A172 (cell line): ENCODE results near the gene NOXA1. TPM values are rescaled to one million over a fixed set of nuclear protein-coding genes. Genes with fewer than 3 reads are reported as not detected.
"Not testable (repeated sequence)": the region's sequence is repeated elsewhere in the genome, so short reads cannot be mapped to it uniquely, and the experiment has no call there.

Experiments
- DNase-seq: peaks from one replicate; pipeline ENCODE4 v3.0.0-alpha.2; 2015; ENCODE audit warnings: low spot score
- total RNA-seq: library from RNA; depleted of rRNA; stranded (reverse); fragments of >200 nt; shearing (Covaris generic); gene quantifications from 2 replicates; pipeline ENCODE4 v1.2.3, GENCODE V29; 2014; rRNA removed

Gene NOXA1
- 1.7 and 3.3 TPM in 2 replicates for total RNA-seq

DNA sequence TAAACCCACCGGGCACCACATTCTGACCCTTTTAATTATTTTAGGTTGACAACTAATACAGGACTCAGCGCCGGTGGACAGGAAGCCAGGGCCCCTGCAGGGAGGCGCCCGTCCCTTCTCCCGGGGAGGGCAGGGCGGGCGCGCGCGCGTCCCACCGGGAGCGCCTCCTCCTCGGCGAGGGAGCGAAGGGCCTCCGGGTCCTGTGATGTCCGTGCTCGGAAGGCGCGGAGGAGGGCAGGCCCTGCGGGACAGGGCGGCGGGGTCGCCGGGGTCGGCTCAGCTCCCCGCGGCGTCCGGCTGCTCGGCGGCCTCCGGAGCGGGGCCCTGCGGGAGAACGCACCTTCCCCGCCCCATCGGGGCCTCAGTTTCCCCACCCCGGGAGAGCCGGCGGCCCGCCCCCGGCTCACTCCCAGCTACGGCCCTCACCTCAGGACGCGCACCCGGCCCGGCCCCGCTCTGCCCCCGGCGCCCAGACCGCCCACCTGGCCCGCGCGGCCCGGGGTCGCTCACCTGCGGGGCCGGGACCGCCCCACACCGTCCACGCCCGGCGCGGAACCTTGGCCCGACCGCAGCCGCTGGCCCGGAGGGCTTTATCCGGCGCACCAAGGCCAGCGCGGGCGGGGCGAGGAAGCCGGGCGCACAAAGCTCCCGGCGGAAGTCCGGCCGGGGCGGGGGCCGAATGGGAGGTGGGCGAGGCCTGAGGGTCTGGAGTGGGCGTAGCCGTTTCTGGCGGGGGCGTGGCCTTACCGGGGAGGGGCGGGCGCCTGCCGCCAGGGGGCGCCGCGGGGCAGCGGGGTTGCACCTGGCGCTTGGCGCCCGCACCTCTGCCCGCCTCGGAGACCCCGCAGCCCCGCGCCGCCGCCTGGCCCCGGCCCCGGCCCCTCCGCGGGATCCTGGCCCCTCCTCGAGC, at the start of gene NOXA1, which contains the start of gene EXD3:
Gene NOXA1 (plus strand): TSS at position 790 of the 910 bp plus-strand sequence. CDS start 137 bp downstream, outside the sequence.
Gene EXD3 (minus strand): TSS at position 559 of the 910 bp plus-strand sequence. CDS start 27,805 bp downstream, outside the sequence.
- peak; percentile 79 for DNase-seq

DNA sequence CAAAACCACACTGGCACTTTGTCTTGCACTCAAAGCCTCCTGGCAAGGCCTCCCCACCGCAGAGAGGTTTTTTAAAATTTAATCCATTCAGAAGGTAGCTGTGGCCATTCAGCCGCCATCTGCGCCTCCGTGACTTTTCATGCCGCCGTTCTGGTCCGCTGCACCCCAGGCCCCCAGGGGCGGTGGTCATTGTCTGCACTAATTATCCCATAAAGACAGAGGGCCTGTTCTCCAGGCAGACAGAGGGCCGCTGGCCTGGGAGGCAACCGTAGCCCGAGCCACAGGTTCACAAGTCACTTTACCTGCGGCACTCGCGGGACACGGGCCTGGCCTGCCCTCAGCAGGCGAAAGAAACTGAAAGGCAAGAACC, 49.6 kb upstream of the NOXA1 start:
- no peak for DNase-seq

- no peak for DNase-seq
Measured at GRCh38 chr9:137374131-137374845, 48.9 kb upstream of the NOXA1 start.

GRCh38 chr9:137375321-137376058, 47.7 kb upstream of the NOXA1 start:
- no peak for DNase-seq

GRCh38 chr9:137376386-137376785, 46.8 kb upstream of the NOXA1 start:
- no peak for DNase-seq

- DNase-seq, result not testable (repeated sequence)
Measured at GRCh38 chr9:137378688-137379410, 44.3 kb upstream of the NOXA1 start.

GRCh38 chr9:137379761-137380161, 43.4 kb upstream of the NOXA1 start:
- no peak for DNase-seq

- DNase-seq, result no peak
Measured at GRCh38 chr9:137380171-137380570, 43.0 kb upstream of the NOXA1 start.

DNA sequence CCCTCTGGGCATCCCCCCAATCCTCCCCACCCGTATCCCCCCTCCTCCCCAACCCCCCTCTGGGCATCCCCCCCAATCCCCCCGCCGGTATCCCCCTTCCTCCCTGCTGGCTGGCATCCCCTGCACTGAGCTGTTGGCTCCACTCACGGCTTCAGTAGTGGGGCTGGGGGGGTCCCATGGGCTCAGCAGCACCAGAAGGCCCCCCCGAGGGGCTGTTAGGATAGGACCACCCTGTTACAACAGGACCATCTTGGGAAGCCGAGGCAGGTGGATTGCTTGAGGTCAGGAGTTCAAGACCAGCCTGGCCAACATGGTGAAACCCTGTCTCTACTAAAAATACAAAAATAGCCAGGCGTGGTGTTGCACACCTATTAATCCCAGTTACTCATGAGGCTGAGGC, 42.6 kb upstream of the NOXA1 start:
- no peak for DNase-seq

DNA sequence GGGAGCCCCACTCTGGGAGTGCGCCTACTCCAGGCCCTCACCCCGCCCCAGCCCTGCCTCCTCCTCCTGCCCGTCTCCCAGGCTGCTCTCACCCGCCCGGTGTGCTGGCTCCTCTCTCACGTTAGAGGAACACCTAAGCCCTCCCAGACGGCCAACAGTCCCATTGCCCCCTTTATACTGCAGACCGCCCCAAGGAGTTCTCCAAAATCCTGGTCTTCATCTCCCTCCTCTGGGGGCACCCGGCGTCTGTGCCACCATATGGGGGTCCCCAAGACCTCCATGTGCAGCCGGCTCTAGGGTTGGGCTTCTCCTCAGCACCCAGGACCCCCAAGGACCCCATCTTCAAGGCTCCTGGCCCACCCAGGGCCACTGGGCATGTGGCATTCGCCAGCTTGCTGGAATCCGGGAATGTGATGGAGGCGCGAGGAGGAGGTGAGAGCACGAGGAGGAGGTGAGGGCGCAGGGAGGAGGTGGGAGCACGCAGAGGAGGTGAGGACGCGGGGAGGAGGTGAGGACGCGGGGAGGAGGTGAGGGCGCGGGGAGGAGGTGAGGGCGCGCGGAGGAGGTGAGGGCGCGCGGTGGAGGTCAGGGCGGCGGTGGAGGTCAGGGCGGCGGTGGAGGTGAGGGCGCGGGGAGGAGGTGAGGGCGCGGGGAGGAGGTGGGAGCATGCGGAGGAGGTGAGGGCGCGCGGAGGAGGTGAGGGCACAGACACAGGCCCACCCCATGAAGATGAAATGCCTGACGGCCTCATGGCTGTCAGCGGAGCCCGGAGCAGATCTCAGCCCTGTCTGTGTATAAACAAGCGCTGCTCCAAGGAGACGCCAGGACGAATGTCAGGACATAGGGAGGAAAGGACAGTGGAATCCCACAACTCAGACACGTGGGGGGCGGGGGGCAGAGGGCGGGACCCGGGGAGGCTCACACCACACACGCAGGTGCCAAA, 41.4 kb upstream of the NOXA1 start:
- no peak for DNase-seq

- DNase-seq, result no peak
Measured at GRCh38 chr9:137382444-137383080, 40.6 kb upstream of the NOXA1 start.

GRCh38 chr9:137383081-137383783, 40.0 kb upstream of the NOXA1 start:
- DNase-seq, result no peak

DNA sequence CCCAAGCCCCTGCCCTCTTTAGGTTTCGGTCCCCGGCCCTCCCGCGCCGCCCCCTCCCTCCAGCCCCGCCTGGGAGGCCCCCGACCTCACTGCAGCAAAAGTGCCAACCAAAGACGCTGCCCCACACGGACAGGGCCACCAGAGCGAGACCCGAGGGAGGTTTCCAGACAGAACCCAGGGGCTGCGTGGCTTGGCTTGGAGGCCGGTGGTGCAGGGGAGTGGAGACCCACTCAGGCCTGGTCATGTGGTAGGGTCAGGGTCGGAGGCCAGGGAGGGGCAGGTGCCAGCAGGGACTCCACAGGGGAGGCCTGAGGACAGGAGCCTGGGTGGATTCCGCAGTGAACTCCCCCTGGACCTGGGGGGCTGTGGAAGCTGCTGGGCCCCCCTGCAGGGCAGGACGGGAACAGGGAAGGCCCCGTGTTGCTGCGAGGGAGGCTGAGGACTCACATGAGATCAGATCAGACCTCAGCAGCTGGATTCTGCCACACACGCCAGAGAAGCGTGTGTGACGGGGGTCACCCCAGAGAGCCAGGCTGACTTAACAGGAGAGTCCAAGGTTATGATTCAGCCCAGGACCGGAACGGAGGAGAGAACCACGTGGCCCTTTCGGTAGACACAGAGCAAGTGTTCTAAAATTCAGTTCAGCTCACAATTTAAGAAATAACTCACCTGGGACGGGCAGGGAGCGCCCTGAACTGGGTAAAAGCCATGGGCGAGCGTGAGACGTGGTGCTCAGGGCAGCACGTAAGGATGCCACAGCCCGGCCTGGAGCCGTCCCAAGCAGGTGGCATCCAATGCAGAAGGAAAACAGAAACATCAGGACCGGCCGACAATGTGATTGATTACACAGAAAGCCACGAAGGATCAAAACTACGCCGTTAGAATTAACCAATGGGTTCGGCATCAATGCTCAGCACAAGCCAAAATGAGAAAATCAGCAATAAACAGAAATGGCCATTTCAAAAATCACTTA, 39.1 kb upstream of the NOXA1 start:
- no peak for DNase-seq

- no peak for DNase-seq
Measured at GRCh38 chr9:137385061-137385655, 38.0 kb upstream of the NOXA1 start.

GRCh38 chr9:137386507-137387113, 36.6 kb upstream of the NOXA1 start:
- not testable (repeated sequence) for DNase-seq

DNA sequence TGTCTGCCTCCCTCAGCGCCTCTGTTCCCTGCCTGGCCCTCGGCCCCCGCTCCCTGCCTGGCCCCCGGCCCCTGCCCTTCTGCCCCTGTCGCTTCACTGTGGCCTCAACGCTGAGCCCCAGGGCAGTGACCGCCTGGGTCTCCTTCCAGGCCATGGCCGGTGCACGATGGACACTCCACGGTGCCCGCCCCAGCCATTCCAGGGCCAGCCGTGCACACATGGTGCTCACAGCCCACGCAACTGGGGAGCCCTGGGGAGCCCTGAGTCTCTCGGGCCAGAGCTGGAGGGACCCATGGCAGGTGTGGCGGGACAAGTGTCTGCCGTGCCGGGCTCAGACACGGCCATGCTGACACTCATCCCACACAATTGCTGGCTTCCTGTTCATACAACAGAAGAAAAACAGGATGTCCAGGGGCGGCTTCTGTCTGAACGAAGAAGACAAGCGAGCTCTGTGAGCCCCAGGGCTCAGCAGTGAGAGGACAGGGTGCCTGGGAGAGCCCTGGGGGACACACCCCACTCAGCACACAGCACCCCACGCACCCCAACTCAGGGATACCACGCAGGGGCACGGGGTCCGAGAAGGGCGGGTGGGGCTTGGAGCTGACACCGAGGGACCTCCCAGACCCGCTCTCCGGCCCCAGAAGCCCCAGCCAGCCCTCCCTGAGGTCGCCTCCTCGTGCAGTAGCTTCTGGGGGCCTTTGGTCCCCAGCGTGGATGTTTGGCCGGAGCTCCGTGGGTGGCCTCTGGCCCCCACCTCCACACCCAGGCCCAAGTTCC, 35.9 kb upstream of the NOXA1 start:
- DNase-seq, result no peak
